Spleen (tissue), 11 donors: ENCODE results near the gene PDXK. TPM values are rescaled to one million over a fixed set of nuclear protein-coding genes. Genes with fewer than 3 reads are reported as not detected.
A peak's percentile ranks its signal among the peaks of the same experiment; 100 is the strongest.

ENCODE experiments used
- DNase-seq: peaks from one replicate; pipeline ENCODE4 v3.0.0-alpha.2; 2020
- H3K27ac ChIP-seq, 8 donors: fragments of 200-600 bp; sonication (generic) in 7 of 8; 1 replicate in 4 of 8; 2 replicates in 4 of 8; pipeline versions ENCODE4 v1.5.0 to v1.8.0; 2016 to 2021; ENCODE audit warnings: inconsistent platforms in 4 of 8, mild to moderate bottlenecking in 4 of 8, moderate library complexity in 1 of 8
- H3K27me3 ChIP-seq, 7 donors: fragments of 200-600 bp; sonication (generic) in 6 of 7; replicated peaks in 1 of 7; 1 replicate in 4 of 7; 2 replicates in 3 of 7; pipeline versions ENCODE4 v1.5.0 to v1.8.0; 2016 to 2021; ENCODE audit warnings: inconsistent platforms in 3 of 7, mild to moderate bottlenecking in 1 of 7
- H3K36me3 ChIP-seq, 6 donors: fragments of 200-600 bp; sonication (generic) in 5 of 6; 1 replicate in 4 of 6; 2 replicates in 2 of 6; pipeline versions ENCODE4 v1.5.0 to v1.8.0; 2016 to 2021; ENCODE audit warnings: inconsistent platforms in 2 of 6
- H3K4me1 ChIP-seq, 6 donors: fragments of 200-600 bp; sonication (generic) in 5 of 6; 1 replicate in 3 of 6; 2 replicates in 3 of 6; pipeline versions ENCODE4 v1.5.0 to v1.8.0; 2016 to 2021; ENCODE audit warnings: inconsistent platforms in 3 of 6
- H3K4me3 ChIP-seq, 8 donors: fragments of 200-600 bp; sonication (generic) in 7 of 8; 1 replicate in 4 of 8; 2 replicates in 4 of 8; pipeline versions ENCODE4 v1.5.0 to v1.8.0; 2016 to 2021; ENCODE audit warnings: inconsistent platforms in 4 of 8, mild to moderate bottlenecking in 4 of 8, moderate library complexity in 2 of 8
- H3K9me3 ChIP-seq, 8 donors: fragments of 200-600 bp; sonication (generic) in 7 of 8; 1 replicate in 4 of 8; 2 replicates in 4 of 8; pipeline versions ENCODE4 v1.5.0 to v1.8.0; 2016 to 2021; ENCODE audit warnings: inconsistent platforms in 4 of 8
- CTCF ChIP-seq, 11 experiments: fragments of 200-600 bp in 7 of 11; fragments of 450-650 bp in 4 of 11; sonication (generic) in 4 of 11; IDR thresholded peaks in 8 of 11; conservative IDR thresholded peaks in 3 of 11; 1 replicate in 7 of 11; 2 replicates in 4 of 11; pipeline versions ENCODE4 v1.4.0 to v1.8.0; 2016 to 2021; ENCODE audit warnings: antibody characterized with exemption in 11 of 11, inconsistent platforms in 4 of 11, mild to moderate bottlenecking in 1 of 11
- POLR2A ChIP-seq, 3 donors: fragments of 450-650 bp; IDR thresholded peaks; one replicate each; pipeline ENCODE4 v1.5.1; 2017; ENCODE audit warnings: antibody characterized with exemption in 3 of 3, mild to moderate bottlenecking in 1 of 3
- POLR2AphosphoS5 ChIP-seq, 3 donors: sonication (generic); formaldehyde crosslinking; IDR thresholded peaks; one replicate each; pipeline ENCODE4 v1.5.1; 2017; ENCODE audit warnings: antibody characterized with exemption in 3 of 3
- WGBS, 5 donors: extraction: QIAGEN DNeasy Blood & Tissue Kit in 3 of 5; methylation state at CpG; one replicate each; pipeline versions ENCODE4 v1.1.5 to v1.1.7; 2013 to 2018; 5-methylcytosine and 5-hydroxymethylcytosine counted together
- intact Hi-C: fragments of 100-400 bp; cut with DNase I; formaldehyde crosslinking; loops from one replicate; pipeline ENCODE4 v1.15.0; 2023; ENCODE audit warnings: low total_unique reads
- polyA plus RNA-seq, 3 donors: library from polyadenylated mRNA; stranded (reverse); fragments of 200-250 nt; gene quantifications; one replicate each; pipeline ENCODE4 v1.2.1, GENCODE V29; 2013
- total RNA-seq, 7 donors: library from RNA; depleted of rRNA in 3 of 7; stranded (reverse); fragments of >200 nt in 3 of 7; fragmentation: NEBNext Ultra II Directional in 4 of 7; extraction: Animal tissue kit (Norgen Biotek cat#: 25700) in 4 of 7; gene quantifications; one replicate each; pipeline versions ENCODE4 v1.1.0 to v1.2.1, GENCODE V29; 2016 to 2021
- donor health status: healthy with polysubstance abuse.
- donor health status: DM: no; HTN: no; CAD: no; lungs with moderate emphysema.
- donor health status: DM: no; HTN: no; CAD: no.
- donor health status: Bipolar disorder and iron deficiency.
- donor health status: healthy.
- donor health status: DM: no; HTN: no; CAD: no.
- donor health status: DM: yes; HTN: yes; CAD: no.

Gene PDXK
- total and polyA plus RNA-seq, 10 donors: 17.9 to 82.9 (median 51.0) TPM

GRCh38 chr21:43717967-43718871 lies 710 bp upstream of the PDXK start:
- H3K27ac ChIP-seq: peak overlapping the region; percentile 86 to 97 (median 90)
- H3K4me1 ChIP-seq: peaks cover 19 to 64% (median 46%) of the 10 kb centered on the region in 6 donors
- intact Hi-C loops: loop anchor here (5.0 kb wide), 1 partner anchor 51 kb away; no protein-coding TSS in a partner anchor
- H3K4me3 ChIP-seq: peak overlapping the region; percentile 68 to 92 (median 88)
- TF ChIP-seq POLR2AphosphoS5 (IDR thresholded peaks at IDR 0.05) (no peak), CTCF (IDR thresholded peaks at IDR 0.05 in 8 of 11, conservative IDR thresholded peaks at IDR 0.05 in 3 of 11) (no peak), POLR2A (IDR thresholded peaks at IDR 0.05) (no peak)
- H3K27me3 ChIP-seq: peaks cover 0 to 6% (median 0%) of the 10 kb centered on the region in 7 donors
- WGBS, 5 donors: 26 to 58% (median 28%) methylated on average over 30 to 70 of the region's 70 CpGs
- peaks cover 0 to 1% (median 0%) of the 10 kb centered on the region in 6 donors for H3K36me3 ChIP-seq
- H3K9me3 ChIP-seq: no peaks in the 10 kb centered on the region
- peak; percentile 91 for DNase-seq

- H3K4me3 ChIP-seq: peak overlapping the region; percentile 68 to 92 (median 88)
- peak overlapping the region; percentile 86 to 97 (median 90) for H3K27ac ChIP-seq
- no peaks in the 10 kb centered on the region for H3K9me3 ChIP-seq
- 15 to 31% (median 20%) methylated on average over 21 to 49 of the region's 49 CpGs for WGBS, 5 donors
- peaks cover 0 to 6% (median 0%) of the 10 kb centered on the region in 7 donors for H3K27me3 ChIP-seq
- intact Hi-C loops: loop anchor here (5.0 kb wide), 1 partner anchor 53 kb away; no protein-coding TSS in a partner anchor
- H3K36me3 ChIP-seq: peaks cover 0 to 17% (median 7%) of the 10 kb centered on the region in 6 donors
- peak in 2 of 3 donors; percentile 3 to 42 for TF ChIP-seq POLR2AphosphoS5 (IDR thresholded peaks at IDR 0.05)
- TF ChIP-seq POLR2A (IDR thresholded peaks at IDR 0.05): no peak
- TF ChIP-seq CTCF (IDR thresholded peaks at IDR 0.05 in 8 of 11, conservative IDR thresholded peaks at IDR 0.05 in 3 of 11): no peak
- DNase-seq: peak; percentile 91
- H3K4me1 ChIP-seq: peaks cover 19 to 81% (median 59%) of the 10 kb centered on the region in 6 donors
Observed at GRCh38 chr21:43719748-43720538, 1.0 kb downstream of the PDXK start.

- TF ChIP-seq POLR2A (IDR thresholded peaks at IDR 0.05): no peak
- no peak for TF ChIP-seq CTCF (IDR thresholded peaks at IDR 0.05 in 8 of 11, conservative IDR thresholded peaks at IDR 0.05 in 3 of 11)
- TF ChIP-seq POLR2AphosphoS5 (IDR thresholded peaks at IDR 0.05): no peak
- H3K27me3 ChIP-seq: peaks cover 0 to 6% (median 0%) of the 10 kb centered on the region in 7 donors
- H3K27ac ChIP-seq: peak overlapping the region in 4 of 8 donors; percentile 89 to 97 (median 95)
- DNase-seq: no peak
- intact Hi-C loops: no loop called here
- H3K36me3 ChIP-seq: peaks cover 0 to 17% (median 7%) of the 10 kb centered on the region in 6 donors
- 90 to 94% (median 92%) methylated on average over 14 to 16 of the region's 16 CpGs for WGBS, 5 donors
- H3K4me3 ChIP-seq: peak overlapping the region in 7 of 8 donors; percentile 68 to 92 (median 88)
- peaks cover 24 to 88% (median 66%) of the 10 kb centered on the region in 6 donors for H3K4me1 ChIP-seq
- no peaks in the 10 kb centered on the region for H3K9me3 ChIP-seq
Observed at GRCh38 chr21:43720539-43721166, 1.7 kb downstream of the PDXK start.
